ENCODE measurements around the gene CCDC57.

GRCh38 chr17:82224666-82225065 lies 12.0 kb upstream of the CCDC57 start:
- no peak for TF ChIP-seq CTCF (IDR thresholded peaks at IDR 0.05; ENCODE audit: low read depth, low read length, missing input control)
- TF ChIP-seq RAD21 (IDR thresholded peaks at IDR 0.05) = no peak
- no peak for TF ChIP-seq GABPA (IDR thresholded peaks at IDR 0.05 in 1 of 2, conservative IDR thresholded peaks at IDR 0.05 in 1 of 2)

Measured in liver (tissue), 3 donors.